HK-2 (cell line): ENCODE data around the gene SRGAP2B.
"Not testable (repeated sequence)": the region's sequence is repeated elsewhere in the genome, so short reads cannot be mapped to it uniquely, and the experiment has no call there.

ENCODE experiments used
- DNase-seq: peaks from one replicate; pipeline ENCODE4 v3.0.0-alpha.2; 2018; ENCODE audit not compliant: unreplicated experiment

SRGAP2B gene

DNA sequence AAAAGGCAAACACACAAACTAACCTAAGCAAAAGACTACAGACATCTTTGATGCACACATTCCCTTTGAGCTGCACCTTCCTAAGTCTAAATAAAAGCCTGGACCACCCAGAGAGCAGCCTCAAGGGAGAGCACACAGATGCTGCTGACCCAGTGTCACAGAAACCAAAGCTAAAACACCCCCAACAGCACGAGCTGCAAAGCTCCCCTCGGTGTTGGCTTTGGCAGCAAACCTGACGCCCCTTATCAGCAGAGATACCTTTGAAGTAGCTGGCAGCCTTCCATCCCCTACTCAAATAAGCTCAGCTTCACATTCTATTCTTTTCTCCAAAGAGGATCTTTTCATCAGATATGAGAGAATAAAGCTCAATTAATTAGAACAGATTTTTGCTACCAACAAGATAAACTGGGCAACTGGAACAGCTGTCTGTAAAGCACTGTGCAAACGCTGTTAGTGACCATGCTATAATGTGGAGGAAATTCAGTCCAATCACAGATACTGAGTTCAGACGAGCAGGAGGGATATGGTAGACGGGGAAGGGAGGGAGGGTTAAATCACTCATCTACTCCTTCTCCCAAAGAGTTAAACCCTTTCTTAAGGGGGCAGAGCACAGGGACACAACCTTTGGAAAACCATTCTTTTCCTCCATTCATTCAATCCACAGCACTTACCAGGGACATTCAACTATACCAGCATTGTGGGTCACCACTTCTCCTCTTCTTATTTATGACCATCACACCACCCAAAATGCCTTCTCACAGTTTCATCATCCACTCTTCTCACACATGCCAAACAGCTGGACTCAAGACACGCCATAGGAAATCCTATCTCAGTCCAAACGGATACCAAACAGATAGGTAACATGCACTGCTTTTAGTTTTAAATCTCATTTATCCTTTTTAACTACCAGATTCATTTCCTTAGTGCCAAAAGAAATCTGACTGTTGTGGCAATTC lies 148.3 kb downstream of the SRGAP2B start:
- DNase-seq, result not testable (repeated sequence)

DNA sequence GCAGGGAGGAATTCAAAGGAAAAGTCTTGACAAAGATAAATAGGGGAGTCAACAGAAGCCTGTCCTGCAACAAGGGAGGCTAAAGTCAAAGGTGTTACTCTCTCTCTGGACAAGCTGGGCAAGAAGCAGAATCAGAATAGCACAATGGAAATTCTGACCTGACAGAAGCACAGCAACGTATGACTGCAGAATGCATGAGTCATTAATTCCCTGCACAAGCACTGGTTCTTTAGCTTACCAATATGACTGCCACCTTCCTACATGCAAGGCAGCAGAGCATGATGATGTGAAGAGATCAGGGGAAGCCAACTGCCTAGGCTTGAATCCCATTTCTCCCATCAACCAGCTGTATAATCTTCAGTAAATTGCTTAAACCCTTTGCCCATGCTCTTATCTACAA lies 153.4 kb downstream of the SRGAP2B start:
- not testable (repeated sequence) for DNase-seq

DNA sequence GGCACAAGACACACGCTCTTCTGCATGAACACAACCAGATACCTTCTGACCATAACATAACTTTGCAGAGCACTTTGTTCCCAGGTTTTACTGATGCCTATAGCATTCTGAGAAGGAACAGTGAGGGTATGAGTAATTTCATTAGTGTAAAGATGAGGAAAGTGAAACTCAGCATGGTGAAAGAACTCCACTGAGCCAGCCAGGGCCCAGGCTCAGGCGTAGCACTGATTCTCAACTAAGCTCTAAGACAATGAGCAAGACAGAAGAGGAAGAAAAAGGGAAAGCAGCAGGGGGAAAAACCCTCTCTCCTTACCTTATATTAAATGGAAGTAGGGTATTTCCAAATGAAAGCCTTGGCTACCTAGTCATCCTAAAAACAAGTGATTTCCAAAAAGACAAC lies 155.1 kb downstream of the SRGAP2B start:
- DNase-seq, result not testable (repeated sequence)

DNA sequence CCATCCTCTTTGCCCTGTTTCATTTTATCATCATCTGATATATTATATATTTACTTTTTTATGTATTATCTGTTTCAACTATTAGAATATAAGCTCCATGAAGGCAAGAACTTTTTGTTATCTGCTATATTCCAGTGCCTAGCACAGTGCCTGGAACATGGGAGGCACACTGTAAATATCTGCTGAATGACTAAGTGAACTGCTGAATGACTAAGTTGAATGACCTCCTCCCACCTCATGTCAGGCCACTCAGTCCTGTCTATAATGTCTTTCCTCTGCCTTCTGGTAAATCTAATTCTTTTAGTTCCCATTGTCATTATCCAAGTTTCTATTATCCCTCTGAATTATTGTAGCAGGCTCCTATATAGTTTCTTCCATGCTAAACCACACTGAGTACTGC lies 156.5 kb downstream of the SRGAP2B start:
- not testable (repeated sequence) for DNase-seq

DNA sequence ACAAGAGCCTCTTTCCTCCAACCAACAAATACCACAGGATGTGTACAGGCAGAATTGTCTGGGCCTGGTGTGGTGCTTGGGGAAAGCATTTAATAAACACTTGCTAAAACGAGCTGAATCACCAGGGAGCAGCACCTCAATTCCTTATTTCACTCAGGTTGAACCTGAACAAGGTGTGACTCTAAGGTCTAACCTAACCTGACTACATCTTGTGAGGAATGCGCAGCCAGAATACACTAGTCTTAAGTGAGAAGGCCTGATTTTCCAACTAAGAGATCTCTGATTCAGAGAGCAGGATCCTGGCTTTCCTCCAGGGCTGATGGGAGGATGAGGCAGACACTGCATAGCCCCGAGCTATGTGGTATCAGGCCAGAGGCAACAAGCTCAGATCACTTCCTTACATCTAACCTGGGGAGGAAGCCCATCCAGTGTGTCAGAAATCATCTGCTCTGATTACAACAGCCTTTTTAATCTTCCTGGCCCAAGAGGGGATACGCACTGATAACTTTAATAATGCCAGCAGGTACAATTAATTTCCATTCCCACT lies 158.9 kb downstream of the SRGAP2B start:
- not testable (repeated sequence) for DNase-seq

DNA sequence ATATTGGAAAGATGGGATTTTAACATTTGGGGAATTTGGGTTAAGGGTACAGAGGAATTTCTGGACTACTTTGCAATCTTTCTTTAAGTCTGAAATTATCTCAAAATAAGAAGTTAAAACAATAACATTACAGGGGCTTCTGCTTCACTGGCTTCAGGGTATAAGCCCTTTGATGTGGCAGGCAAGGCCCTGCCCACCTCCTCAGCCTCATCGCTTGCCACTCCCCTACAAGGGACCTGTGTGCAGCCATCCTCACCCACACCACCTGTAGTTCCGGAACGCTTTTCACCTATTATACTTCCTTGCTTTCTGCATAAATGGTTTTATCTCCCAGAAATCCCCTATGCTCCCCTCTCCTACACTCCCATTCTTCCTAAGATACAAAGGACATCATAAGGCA lies 159.8 kb downstream of the SRGAP2B start:
- not testable (repeated sequence) for DNase-seq

DNA sequence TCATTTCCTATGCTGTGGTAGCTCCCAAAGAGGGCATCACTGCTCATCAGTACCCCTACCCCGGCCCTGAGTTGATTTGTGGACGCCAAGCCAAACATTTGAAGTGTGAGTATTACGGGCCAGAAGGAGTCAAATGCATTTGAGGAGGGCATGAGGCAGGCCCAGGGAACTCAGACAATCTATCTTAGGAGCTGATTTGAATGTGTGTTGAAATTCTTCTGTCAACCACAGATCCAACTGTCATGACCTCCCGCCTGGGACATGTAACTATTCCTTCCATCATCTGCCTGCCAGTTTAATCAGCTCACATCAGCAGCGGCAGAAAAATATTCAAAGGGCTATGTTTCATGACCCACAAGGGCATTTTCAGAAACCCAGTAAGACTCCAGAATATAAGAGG lies 162.1 kb downstream of the SRGAP2B start:
- not testable (repeated sequence) for DNase-seq

DNA sequence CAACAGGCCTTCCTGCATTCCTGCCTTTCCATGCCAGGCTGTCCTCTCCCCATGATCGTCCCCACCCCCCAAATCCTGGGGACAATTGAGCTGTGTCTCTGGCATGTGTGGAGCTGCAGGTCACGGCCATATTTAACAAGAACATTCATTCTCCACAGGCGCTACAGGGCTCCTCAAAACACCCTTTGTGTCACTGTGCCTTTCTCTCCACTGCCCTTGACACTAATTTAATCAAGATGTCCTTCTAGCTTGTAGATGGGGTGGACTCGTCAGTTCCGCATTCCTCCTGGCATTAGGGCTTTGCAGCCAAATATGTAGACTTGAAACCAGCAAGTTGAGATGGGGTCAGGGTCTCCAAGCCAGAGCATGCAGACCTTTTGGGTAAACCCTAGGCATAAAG lies 163.0 kb downstream of the SRGAP2B start:
- not testable (repeated sequence) for DNase-seq

DNA sequence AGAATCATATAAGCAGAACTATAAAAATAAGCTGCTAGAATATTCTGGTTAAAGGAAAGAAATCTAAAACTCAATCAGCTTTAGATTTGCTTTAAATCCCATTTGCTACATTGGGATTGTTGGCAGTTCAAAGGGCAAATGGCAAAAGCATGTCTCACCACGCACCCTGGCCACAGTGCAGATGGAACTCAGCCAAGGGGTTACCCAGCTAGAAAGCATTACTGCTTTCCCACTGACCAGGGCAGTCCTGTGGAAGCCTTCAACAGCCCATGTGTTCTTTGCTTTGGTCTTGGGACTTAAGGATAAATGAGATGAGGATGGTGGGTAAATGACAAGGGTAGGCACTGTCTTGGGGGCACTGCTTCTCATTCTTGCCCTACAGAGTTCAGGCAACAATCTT lies 163.6 kb downstream of the SRGAP2B start:
- DNase-seq, result not testable (repeated sequence)

DNA sequence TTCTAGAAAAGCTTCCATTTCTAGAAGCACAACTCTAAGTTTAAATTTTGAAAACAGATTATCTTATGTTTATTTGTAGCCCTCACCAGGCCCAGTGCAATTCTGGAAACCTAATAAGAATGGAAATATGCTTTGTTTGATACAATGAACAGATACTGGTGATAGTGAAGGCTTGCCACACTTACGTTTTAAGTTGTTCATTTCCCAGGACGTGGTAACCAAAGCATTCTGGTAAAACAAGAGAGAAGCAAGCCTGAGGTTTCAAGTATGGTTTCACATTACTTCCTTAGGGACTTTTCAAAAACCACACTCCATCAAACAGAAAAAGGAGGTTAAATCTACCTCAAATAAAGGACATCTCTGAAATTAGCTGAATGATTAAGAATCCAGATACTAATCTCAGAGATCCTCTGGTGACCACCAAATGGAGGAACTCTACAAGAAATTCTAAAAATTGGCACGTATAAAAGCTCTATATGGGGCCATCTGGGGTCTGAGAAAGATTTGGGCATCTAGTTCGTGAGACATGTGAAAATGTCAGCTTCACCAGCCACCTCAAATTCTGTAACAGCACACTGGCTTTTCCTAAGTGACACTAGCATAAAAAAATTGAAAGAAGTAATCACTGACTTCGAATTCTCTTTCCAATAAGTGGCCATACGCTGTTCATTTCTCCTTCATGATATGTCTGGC lies 164.9 kb downstream of the SRGAP2B start:
- not testable (repeated sequence) for DNase-seq

DNA sequence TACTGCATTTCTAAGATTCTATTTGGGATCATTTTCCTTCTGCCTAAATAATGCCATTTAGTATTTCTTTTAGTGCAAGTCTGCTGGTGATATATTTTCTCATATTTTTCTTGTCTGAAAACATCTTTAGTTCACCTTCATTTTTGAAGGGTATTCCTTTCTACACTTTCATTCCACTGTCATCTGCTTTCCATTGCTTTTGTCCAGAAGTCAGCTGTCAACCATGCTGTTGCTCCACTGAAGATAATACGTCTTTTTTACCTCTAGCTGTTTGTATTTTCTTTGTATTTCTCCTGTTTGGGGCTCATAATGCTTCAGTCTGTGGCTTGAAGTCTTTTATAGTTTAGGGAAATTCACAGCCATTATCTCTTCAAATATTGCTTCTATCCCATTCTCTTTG lies 167.8 kb downstream of the SRGAP2B start:
- DNase-seq, result not testable (repeated sequence)

DNA sequence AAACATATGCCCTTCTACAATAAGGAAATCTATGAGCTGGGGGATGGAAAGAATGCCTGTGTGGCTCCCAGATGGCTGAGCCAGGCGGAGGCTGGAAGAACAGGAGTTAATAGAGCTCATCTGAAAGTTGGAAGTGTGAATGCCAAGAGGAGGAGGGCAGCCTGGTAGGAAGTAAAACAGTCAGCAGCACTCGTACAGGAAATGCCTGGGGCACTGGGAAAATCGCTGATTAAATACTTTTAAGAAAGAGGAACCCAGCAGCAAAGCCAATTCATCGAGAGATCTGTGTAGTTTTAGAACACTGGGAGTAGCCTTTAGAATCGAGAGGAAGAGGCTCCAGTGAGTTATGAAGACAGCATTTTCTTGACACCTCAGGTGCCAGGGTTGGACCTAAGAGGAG lies 171.5 kb downstream of the SRGAP2B start:
- DNase-seq, result not testable (repeated sequence)

DNA sequence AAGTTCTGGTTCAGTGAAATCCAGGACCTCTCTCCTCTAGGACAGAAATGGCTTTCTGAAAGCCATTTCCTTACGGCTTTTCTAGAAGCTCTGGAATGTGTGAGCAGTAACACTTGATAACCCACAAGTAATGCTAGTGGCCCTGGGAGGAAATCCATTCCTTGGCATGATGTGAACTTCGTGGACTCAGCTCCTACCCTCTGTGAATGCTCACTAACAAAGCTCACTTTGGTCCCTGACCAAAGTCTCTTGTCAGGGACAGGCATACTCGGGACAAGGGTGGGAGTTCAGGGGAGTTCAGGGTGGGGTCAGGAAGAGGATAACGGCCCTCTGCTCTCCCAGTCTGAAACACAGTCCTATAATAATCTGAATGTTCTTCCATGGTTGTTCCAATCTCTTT lies 172.3 kb downstream of the SRGAP2B start:
- DNase-seq, result peak; percentile 2

DNA sequence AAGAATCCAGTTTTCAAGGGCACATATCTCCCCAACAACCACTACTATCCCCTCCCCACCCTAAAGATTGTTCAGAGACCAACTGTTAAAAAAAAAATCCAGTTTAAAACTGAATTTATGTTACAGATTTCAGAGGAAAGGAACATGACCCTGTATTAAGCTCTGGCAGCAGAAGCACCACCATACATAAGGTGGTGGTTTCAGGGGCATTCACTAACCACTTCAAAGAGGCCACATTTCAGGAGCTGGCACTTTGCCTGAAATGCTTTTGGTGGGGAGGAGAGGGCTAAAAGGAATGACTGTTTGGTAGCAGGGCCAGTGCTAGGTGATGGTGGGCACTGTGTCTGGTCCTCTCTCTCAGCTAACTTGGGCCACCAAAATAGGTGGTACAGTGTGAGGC lies 176.0 kb downstream of the SRGAP2B start:
- DNase-seq, result not testable (repeated sequence)

DNA sequence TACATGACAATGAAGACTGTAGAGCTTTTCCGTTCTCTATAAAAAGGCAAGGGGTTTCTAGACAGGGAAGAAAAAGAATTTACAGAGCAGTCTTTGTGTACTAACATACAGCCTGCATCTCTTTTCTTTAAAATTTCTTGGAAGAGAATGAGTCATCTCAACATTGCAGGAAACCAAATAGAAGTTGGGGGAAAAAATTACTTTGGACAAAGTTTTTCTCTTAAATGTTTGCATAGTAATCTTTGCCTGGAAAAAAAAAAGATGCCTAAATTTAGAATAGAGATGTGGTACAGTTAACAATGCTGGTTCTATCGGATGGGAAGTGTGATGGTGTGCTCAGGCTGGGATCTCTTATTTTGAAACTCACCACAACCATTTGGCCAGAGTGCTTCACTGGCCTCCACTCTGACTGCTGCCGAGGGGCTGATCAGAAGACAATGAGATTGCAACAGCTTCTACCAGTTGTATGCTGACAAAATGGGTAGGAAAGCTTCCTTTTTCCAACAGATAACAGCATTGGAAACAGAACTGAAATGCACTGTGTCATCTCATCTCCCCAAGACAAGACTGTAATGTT lies 177.0 kb downstream of the SRGAP2B start:
- not testable (repeated sequence) for DNase-seq

DNA sequence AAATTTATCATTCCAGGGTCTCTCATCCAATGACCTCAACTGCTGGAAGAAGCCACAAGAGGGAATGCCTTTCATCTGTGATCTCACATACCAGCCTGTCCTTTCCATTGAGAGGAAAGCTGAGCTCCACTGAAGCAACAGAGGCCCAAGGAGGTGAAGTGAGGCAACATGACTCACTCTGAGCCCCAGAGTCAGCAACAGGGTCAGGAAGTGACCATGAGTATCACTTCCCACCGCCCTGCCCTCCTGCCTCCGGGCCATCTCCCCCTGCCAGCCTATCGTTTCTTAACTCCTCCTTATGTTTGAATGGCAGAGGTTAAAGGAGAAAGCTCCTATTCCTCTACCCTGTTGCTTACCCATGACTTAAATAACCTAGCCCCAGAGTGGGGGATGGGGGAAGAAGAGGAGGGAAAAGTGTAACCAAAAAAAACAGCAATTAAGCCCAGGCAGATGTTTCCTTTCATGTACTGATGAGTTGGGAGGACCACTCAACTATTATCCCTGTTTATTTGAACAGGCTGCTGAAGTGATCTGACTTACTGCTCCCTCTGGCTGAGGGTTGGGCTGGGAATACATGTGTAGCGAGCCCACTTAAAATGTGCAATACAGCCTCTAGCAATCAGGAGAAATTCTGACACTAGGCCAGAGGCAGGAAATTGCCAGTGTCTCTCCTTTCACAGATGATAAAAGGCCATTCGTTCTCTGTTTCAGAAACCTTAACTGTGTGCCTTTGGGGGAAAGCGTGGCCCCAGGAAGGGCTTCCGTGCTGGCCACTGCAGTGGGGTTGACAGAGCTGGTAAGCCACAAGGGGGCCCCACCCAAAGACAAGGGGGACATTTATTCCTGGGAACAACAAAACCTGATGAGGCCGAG lies 177.7 kb downstream of the SRGAP2B start:
- not testable (repeated sequence) for DNase-seq

DNA sequence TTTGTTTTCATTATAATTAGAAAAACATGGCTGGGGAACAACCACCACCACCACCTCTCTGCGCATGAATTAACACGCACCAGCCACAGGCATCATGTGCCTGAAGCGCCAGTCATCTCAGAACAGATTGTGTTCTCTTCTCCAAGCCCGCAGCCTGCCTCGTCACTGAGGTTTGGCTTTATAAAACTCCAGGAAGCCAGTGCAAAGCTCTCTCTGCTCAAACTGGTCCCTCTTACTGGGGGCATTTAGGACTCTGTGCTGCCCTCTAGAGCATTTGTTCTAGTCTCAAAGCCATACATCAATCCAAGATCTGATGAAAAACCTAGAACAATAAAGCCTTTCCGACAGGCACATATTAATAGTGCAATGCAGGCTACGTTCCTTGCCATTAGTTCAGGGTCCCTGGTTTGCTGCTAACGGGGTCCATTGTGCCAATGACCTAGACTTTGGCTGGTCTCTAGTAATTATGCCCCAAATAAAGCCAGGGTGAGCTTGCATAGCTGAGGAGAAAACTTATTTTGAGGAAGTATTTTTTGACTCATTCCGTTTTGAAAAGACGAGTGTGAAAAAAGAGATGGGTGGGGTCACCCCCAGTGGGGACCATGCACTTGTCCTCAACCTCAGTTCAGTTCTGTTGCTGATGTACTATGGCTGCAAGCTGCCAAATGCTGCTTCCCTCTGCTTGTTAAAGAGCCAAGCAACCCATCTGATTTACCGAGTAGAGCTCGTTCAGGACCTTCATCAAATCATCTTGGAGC lies 181.0 kb downstream of the SRGAP2B start:
- not testable (repeated sequence) for DNase-seq

DNA sequence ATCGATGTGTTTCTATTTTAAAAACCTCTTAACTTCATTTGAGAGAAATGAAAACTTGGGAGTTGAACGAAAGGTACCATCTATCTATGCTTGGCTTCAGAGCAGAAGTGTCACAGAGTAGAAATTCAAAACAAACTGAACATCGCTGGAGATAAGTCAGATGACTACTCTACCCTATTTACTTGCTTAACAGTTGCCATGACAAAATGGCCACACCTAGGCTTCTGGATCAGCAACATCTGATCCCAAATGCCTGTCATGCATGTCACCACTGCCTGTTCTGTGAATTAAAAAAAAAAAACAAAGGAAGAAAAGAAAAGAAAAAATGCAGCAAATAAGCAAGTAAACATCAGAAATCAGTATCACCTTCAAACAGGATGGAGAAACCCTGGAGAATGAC lies 181.7 kb downstream of the SRGAP2B start:
- DNase-seq, result not testable (repeated sequence)

DNA sequence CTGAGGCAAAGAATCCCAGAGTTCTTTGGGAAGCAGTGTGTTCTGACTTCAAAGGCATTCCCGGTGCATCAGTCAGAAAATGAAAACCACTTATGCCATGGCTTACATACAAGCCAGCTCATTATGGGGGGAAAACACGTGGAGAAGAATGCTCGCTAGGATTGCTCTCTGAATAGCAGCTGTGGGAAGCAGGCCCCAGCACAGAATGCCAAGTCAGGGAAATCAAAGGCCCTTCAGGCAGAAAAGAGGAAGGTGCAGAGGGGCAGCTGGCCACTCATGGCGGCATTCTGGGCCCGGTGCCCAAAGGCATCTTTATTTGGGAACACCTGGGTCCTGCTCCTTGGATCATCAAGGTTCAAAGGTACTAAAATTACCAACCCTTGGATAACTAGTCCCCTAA lies 184.4 kb downstream of the SRGAP2B start:
- not testable (repeated sequence) for DNase-seq

DNA sequence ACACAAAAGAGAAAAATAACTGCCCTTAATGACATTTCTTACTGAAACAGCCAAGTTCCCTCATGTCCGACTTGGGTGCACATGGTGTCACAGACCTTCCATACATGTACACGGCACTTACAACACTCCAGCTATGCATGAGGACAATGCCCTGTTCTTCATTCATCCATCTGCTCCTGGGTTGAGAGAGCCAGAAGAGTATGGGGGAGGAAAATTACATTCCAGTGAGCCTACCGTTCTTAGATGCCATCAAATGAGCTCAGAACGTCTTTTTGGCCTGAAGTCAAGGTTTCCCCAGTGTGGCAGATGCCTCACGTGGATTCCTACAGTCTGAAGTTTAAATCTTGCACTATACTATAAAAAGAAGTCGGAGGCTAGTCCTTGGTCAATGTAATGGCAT lies 194.3 kb downstream of the SRGAP2B start:
- DNase-seq, result not testable (repeated sequence)
